Stimulated activated CD4-positive, alpha-beta T cell treated with anti-CD3 and anti-CD28 coated beads, Interleukin-4, amount 100 ng/mL, for 4 hours (primary cell): ENCODE measurements around the gene DSN1.

Experiments used
- DNase-seq, 2 experiments: peaks; one replicate each; pipeline ENCODE4 v3.0.0-alpha.2; 2020

Gene DSN1

DNA sequence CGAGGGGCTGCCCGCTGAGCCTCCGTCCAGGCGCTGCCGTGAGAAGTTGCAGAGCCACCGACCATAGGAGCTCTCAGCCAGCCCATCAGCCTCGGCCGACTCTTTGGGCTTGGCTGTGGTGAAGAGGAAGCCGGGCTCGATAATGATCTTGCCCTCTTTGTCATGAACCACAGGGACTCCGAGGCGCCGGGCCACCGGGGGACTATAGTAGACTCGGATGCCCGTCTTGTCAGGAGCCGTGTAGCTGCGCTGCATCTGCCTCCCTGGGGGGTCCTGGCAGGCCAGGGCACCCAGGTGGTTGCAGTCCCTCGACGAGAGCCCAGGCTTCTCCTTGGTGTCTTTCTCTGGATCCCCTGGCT lies 20.5 kb upstream of the DSN1 start:
- DNase-seq: no peak

DNA sequence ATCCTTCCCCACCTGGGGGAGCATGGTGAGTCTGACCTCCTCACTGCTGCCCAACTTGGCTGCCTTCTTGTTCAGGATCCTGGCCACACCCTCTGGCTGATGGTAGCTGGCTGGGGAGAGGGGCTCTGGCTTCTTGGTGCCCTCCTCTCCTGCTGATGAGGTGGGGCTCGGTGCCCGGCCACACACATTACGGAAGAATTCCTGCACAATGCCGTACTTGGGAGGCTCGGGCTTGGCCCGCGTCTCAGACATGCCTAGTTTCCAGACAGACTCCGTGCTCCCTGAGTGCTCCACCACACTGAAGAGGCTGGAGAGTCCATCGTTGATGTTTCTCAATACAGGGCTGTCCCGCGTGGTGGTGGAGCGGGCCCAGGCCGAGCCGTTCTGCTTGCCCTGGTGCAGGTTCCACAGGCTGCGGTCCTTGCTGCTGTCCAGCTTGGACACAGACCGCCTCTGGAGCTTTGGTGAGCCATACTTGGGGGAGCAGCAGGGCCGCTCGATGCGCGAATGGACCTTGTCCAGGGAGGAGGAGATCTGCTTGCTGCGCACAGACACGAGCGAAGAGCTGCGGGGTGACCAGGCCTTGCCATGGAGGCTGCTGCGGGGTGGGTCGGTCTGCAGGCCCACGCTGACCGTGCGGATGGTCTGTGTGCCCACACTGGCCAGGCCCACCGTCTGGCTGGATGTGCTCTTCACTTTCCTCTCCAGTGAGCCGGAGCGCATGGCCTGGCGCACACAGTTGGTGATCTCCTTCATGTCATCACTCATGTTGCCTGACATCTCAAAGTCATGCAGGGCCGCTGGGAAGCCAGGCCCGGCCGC lies 19.9 kb upstream of the DSN1 start:
- DNase-seq: no peak

DNA sequence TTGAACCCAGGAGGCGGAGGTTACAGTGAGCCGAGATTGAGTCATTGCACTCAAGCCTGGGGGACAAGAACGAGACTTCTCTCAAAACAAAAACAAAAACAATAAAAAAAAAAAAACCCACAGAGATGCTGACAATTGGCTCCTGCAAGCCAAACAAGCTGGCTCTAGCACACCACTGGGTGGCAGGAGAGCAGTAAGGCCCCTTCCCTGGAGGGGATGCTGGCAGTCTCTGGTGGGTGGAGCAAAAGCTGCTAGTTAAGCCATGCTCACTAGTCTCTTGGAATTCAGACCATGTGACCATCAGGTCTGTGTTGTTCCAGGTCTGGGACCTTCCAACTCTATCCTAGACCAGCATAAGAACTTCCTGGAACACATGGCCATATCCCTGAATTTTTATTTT lies 18.9 kb upstream of the DSN1 start:
- no peak for DNase-seq

DNA sequence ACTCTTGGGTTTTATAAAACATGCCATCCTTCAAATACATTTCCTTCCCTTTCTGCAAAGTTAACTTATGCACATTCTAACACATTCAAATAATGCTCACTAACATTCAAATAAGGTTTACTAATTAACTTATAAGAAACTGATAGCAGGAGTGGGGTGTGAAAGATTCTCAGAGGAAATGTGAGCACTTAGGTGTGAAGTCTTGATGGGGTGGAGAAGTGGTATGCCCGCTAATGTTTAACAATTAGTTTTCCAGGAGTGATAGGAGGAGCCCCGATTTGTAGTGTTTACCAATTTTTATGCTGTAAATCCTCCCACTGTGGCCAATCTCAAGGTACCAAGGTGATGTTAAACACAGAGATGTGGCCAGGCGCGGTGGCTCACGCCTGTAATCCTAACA lies 18.3 kb upstream of the DSN1 start:
- DNase-seq: no peak

DNA sequence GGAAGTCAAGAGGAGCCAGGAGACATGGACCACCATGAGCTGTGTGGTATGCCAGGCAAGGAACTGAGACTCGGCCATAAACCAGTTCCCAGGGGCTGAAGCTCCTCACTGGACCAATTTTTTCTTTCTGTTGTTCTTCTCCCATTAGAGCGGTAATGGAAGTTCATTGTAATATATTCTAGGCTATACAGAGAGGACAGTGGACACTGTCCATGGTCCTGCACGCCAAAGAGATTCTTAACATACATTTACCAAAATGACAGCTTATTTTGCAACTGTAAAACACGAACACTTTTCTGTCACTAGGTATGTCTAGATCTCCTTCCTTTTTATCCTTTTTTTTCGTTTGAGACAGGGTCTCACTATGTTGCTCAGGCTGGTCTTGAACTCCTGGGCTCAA lies 13.1 kb upstream of the DSN1 start:
- DNase-seq: no peak

DNA sequence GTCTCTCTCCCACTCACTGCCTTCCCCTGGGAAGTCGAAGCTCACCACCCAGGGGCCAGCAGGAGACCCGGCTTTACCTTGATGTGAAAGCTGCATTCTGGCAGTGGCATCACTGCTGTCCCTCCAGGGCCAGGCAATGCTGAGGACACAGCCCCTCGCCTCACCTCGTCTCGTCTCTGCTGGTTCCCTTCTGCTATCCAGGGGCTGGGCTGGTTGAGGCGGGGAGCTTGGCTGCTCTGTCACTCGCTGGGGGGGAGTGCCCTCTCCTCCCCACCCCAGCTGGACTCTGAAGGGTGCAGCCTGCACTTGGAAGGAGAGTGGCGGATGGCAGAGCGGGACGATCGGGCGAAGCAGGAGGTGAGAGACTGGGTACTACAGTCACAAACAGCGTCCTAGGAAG lies 12.7 kb upstream of the DSN1 start:
- no peak for DNase-seq

DNA sequence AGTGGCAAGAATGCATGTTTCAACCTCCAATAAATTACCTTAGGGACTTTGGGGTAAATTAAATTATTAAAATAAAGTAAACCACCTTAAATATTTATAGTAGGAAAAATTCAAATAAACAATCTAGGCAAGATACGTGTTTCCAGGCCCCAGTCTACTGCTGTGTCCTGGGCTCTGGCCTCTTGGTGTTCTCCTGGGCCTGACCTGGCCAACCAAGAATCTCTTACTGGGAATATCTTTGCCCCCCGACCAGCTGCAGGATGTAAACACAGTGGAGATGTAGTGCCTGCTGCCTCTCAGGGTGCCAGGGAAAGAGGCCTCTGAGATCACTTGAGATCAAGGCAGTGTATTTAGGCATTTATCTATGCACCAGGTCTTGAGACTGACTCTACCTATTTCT lies 11.7 kb upstream of the DSN1 start:
- DNase-seq: no peak

DNA sequence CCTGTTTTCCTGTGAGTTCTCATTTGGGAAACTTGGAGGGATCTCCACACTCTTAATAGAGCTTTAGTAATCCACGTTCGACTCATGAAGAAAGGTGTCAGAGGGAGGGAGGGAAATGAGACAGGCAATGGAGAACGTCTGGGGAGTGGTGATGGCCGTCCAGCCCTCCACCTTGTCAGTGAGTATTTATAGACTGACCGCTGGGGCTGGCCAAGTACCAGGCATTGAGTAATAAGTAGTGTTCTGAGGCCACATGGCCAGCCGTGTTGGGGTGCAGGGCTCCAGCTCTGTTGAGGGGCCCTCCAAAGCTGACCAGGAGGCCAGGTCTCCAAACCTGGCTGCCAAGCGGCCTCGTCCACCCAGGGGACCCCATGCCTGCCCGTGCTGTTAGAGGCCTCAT lies 11.3 kb upstream of the DSN1 start:
- DNase-seq: no peak

DNA sequence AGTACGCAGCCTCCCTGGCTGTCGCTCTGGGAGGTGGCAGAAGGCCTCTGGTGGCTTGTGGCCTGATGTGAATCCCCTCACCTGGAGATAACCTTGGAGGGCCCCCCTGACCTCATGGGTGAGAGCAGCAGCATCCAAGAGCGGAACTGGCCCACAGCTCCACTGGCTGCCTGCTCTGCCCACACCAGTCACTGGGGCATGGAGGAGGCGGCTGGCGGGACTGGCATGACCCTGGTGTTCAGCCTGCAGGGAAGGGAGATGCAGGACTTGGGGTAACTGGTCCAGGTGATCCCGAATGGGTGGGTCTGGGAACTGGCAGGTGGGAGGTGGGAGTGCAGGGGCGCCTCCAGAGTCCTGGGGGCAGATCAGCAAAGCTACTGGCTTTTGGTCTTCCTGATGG lies 10.6 kb upstream of the DSN1 start:
- no peak for DNase-seq

DNA sequence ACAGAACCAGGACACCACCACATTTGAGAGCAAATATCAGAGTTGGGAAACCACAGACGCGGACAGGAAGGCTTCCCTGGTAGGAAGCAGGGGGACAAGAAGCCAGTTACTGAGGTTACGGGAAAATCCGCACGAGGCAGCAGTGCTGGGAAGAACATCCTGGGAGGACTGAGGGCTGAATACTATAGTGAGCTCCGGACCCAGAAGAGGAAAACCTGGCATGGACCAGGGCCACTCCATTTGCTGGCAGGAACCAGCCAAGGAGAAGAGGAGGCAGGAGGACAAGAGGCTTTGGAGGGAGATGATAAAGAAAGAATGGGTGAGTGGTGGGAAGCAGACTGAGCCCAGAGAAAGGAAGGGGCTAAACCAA lies 6.1 kb upstream of the DSN1 start:
- no peak for DNase-seq

DNA sequence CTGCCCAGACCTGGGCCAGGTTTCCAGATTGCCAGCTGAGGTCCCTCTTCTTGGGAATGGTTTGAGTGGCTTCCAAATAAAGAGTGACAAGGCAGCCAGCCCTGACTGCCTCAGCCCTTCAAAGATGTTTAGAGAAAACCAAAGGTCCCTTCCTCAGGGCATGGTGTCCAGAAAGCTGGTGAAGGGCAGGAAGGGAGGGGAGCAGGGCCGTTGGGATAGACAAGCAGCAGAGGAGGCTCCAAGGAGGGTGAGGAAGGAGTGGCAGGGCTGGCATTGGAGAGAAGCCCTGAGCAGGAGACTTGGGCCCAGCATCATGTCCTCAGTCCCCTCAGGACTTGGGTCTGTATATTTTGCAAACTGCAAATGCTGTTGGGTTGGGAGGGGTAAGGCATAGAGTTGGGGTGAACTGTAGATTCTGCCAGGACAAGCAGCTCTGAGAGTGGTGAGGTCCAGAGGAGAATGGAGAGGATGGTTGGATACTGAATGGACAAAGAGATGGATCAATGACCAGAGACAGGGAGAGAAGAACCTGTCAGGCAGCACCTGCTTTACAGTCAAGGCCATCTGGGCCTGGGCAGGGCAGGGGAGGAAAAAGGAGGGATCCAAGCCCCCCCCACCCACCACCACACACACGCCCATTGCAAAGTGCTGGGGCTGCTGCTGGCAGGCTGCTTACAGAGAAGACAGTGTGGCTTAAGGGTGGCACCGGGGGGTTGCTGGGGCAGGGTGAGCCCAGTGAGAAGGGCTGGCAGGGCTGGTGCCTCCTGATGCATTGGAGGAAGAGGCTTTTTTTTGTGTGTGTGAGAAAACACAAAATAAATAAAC lies 5.5 kb upstream of the DSN1 start:
- no peak for DNase-seq

DNA sequence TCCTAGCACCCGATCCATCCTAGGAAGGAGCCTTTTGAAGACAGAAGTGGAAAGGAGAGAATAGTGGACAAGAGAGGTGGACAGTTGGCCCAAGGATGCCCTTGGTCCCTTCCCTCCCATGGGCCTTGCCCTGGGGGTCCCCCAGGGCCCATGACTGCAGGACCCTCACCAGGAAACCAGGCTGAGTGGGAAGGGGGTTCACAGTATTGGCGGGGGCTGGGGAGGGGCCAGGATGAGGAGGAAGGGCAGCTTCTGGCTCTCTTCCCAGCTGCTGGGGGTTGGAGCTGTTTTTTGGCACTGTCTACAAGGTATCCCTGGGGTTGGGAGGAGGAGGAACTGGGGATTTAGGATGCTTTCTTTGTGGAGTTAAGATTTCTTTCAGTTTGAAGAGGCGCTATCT lies 4.0 kb upstream of the DSN1 start:
- no peak for DNase-seq

DNA sequence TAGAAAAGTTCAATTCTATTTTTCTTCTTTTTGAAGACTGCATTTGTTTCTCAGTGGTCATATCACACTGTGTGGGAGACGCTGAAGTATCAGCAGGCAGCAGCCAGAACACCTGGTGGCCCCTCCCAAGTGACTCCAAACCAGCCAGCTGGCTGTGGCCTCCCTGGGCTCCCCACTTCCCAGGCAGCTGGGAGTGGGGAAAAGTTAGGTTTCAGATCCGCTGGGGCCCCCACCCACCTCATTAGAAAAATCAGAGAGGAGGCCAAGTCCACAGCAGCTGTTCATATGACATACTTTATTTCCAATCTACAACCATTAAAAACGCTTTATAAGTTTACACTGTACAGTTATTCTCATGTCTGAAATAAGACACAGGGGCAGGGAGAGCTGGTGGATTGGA lies 3.6 kb upstream of the DSN1 start:
- no peak for DNase-seq

DNA sequence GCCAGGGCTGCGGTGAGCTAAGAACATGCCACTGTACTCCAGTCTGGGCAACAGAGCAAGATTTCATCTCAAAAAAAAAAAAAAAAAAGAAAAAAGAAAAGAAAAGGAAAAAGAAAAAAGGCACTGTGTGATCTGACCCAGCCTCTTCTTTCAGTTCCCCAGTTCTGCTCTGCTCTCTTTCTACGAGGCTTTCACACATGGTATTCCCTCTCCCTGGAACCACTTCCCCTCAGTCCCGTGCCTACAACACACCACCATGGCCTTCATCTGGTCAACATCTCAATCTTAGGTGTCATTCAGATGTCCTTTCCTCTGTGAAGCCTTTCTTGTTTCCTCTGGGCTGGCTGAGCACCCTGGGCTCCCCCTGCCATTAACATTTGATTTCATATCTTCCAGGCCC lies 2.3 kb upstream of the DSN1 start:
- DNase-seq: no peak

DNA sequence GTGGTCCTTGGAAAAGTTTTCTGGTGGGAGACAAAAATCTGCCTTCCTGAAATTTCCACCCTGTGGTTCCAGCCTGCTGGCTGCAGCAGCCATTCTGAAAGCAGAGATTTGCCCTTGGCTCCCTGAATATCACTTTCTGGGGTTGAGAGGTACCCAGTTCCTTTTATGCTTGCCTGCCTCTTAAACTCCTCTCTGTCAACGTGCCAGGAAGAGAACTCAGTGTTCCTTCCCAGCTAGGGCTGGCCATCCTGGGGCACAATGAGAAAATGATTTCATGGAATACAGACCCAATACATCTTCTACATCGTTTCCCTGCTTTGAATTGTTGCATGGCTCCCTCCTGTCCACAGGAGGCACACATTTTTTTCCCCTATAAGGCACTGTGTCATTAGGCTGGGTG lies 1.6 kb upstream of the DSN1 start:
- no peak for DNase-seq

DNA sequence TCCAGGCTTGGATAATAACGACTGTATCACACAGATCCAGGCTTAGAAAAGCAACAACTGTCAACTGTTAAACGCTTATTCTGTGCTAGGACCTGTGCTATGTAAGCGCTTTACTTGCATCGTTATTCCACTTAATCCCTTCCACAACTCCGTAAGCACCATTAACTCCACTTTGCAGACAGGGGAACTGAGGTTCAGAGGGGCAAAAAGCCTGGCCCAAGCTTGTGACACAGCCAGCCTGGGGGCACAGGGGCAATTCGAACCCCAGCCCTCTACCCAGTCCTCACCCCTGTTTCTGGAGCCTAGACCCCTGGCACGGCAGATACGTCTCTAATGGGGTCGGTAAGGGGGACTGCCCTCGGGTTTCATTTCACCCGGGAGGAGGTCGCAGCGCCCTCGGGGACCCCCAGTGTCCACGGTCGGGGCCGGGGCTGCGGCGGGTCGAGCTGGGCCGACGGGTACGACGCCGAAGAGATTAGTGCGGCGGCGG lies 411 bp downstream of the DSN1 start:
- DNase-seq: peak in 1 of 2 experiments; percentile 1

DNA sequence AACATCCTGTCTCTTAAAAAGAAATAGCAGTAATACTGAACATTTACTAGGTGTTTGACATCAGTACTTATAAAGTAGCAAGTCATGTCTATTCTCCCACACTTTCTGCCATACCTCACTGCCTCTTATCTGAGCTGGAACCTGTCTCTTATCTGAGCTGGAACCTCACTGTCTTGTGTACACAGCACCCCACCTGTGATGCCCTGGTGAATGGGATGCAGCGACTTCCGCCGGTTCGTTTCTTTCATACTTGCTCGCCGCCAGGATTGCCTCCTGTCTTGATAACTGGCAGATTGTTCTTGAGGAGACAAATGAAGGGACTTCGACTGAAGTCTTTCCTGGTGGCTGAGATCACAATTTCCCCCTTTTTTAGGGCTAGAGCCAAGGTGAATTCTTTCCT lies 2.9 kb downstream of the DSN1 start:
- DNase-seq: no peak

DNA sequence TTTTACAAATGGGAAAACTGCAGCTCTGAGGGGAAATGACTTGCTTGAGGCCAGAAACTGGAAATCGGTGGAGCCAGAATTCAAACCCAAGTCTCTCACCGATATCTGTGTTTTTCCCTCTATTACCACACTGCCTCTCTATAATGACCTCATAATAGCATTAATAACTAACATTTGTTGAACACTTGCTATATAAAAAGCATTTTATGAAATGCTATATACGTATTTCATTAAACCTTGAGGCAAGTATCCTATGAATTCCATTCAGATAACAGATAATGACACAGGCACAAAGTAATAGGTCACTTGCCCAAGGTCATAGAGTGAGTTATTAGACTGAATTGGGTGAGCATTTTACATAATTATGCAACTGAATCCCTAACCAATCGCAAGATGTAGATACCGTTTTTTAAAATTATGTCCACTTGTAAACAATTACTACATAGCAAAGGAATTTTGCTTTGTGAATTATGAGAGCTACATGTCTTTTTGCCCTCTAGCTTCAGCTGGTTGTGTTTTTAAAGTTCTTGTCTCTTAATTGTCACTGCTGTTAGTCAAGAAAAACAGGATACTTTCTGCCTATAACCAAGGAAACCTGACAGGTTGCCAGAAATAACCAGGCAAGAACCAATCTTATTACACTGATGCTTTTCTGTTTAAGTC lies 4.7 kb downstream of the DSN1 start:
- no peak for DNase-seq

DNA sequence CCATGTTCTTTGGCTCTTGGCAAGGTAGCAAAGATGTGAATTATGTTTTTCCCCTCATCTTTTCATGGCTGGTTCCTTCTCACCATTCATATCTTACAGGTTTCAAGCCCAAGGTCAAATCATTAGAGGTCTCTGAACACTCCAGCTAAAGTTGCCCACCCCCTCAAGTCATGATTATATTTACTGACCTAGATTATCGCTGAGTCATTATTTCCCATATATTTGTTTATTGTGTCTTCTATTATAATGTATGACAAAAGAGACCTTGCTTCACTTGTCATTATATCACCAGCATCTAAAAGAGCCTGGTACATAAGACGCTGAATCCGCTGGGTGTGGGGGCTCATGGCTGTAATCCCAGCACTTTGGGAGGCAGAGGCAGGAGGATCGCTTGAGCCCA lies 12.4 kb downstream of the DSN1 start:
- no peak for DNase-seq

DNA sequence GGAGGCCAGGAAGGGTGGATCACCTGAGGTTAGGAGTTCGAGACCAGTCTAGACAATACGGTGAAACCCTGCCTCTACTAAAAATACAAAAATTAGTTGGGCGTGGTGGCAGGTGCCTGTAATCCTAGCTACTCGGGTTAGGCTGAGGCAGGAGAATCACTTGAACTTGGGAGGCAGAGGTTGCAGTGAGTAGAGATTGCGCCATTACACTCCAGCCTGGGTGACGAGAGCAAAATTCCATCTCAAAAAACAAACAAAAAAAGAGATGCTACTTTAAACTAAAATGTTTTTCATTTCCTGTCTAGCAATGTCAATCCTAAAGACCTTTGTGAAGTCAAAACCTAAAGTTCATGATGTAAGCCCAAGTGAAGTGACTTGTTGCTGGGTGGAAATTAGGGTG lies 12.9 kb downstream of the DSN1 start:
- no peak for DNase-seq

DNA sequence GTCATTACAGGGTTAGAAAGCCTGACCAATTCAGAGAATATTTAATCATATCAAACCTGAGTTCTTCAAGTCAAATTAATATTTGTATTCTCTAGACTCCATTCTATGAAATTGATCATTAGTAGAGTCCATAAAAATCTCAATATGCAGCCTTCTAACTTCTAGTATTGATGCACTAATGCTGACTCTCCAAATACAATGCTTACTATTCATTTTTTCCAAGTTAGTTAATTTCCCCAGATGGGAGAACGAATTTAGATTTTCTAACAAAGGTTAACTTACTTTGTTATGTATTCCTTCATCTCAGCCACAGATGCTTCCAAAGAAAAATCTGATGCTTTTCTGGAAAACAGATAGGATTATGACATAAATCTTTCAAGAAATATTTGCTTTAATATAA lies 15.3 kb downstream of the DSN1 start:
- no peak for DNase-seq

DNA sequence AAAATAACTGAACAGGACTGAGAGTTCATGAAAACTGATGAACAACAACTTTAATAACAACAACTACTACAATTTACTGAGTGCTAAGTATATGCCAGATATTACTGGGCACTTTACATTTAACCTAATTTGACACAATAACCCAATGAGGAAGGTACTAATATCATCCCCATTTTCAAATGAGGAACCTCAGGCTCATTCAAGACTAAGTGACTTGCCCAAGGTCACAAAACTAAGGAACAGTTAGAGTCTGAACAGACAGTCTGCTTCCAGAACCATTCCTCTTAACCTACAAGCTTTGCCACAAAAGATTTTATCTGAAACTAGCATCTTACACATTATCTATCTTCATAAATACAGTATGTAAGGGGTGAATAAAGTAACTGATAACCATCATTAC lies 17.1 kb downstream of the DSN1 start:
- DNase-seq: no peak

DNA sequence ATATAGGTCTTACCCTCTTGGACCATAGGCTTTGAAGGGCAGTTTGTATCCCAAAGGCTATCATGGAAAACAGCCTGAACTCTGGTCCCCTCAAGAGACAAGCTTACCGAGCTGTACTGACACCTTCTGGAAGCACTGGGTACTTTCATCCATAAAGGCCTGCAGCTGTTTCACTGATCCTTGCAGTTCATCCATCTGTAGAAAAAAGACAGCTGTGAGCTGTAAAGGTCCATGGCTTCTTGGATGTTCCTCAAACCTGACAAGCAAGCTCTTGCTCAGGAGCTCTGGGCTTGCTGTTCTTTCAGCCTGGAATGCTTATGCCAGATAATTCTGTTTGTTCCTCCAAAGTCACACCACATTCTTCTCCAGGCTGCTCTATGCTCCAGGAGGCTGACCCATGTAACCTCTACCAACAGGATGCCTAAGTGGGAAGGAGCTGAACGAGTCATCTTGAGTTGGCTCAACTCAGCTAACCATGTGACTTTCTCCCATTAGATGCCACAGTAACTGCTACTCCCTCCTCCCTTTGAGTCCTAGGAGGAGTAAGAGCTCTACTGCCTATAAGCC lies 18.8 kb downstream of the DSN1 start:
- DNase-seq: peak in 1 of 2 experiments; percentile 22

DNA sequence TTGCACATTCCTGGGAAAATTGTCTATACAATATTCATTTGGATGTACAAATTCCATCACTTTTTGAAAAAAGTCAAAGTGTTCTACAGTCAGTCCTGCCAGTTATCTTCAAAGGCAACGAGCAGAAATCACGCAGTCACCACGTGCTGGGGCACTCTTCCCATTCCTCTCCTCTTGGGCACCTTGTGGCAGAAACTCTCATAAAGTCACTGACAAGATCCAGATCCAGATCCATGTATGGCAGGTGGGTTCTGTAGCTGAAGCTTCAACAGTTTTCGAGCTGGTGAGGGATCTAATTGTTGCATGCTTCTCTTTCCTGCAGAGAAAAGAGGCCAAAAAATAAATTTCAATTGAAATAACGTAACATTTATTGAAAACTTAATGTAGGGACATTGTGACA lies 21.0 kb downstream of the DSN1 start:
- no peak for DNase-seq
